ENCODE results near the gene FAM163A.

Gene FAM163A

GRCh38 chr1:179767177-179767581 lies 24.1 kb downstream of the FAM163A start:
- H3K4me1 ChIP-seq: peaks cover 0 to 12% (median 6%) of the 10 kb centered on the region in 10 experiments; a peak in 8 of 20 replicates
- H3K36me3 ChIP-seq: no peaks in the 10 kb centered on the region
- no peak overlapping the region for H3K9ac ChIP-seq
- H3K9me3 ChIP-seq (replicated peaks in 1 of 11): peaks cover 9 to 21% (median 16%) of the 10 kb centered on the region in 11 experiments; a peak in 21 of 22 replicates
- H3K4me2 ChIP-seq: no peak overlapping the region
- TF ChIP-seq Cebpa-rat (IDR thresholded peaks at IDR 0.05): no peak
- no peak overlapping the region for H3K4me3 ChIP-seq
- no peaks in the 10 kb centered on the region for H4K20me1 ChIP-seq
- no peak overlapping the region for H3K27ac ChIP-seq
- H3K27me3 ChIP-seq: no peaks in the 10 kb centered on the region

DNA sequence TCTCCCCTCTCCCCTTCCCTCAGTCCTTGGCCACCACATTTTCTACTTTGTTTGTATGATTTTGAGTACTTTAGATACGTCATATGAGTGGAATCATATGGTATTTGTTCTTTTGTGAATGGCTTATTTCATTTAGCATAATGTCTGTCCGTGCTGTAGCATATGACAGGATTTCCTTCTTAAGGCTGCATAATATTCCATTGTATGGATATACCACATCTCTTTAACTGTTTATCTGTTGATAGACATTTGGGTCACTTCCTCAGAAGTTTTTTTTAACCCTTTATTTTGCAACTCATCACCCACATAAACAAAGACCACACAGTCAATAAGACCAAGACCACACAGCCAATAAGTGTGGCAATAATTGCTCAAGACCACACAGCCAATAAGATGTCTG lies 24.9 kb downstream of the FAM163A start:
- H3K4me3 ChIP-seq: no peak overlapping the region
- H4K20me1 ChIP-seq: no peaks in the 10 kb centered on the region
- no peaks in the 10 kb centered on the region for H3K27me3 ChIP-seq
- peaks cover 0 to 12% (median 6%) of the 10 kb centered on the region in 10 experiments; a peak in 8 of 20 replicates for H3K4me1 ChIP-seq
- H3K9me3 ChIP-seq (replicated peaks in 1 of 11): peaks cover 17 to 29% (median 24%) of the 10 kb centered on the region in 11 experiments
- no peaks in the 10 kb centered on the region for H3K36me3 ChIP-seq
- no peak overlapping the region for H3K9ac ChIP-seq
- no peak overlapping the region for H3K27ac ChIP-seq
- no peak for TF ChIP-seq Cebpa-rat (IDR thresholded peaks at IDR 0.05)
- H3K4me2 ChIP-seq: no peak overlapping the region

GRCh38 chr1:179770887-179771502 lies 27.9 kb downstream of the FAM163A start:
- Histone ChIP-seq H3K27me3 (no peaks in the 10 kb centered on the region), H3K9ac (no peak overlapping the region), H4K20me1 (no peaks in the 10 kb centered on the region), H3K4me2 (peak overlapping the region in 5 of 11 experiments; percentile 26 to 45 (median 33); a peak in 6 of 22 replicates), H3K36me3 (no peaks in the 10 kb centered on the region), H3K4me1 (peaks cover 0 to 12% (median 6%) of the 10 kb centered on the region in 10 experiments; a peak in 8 of 20 replicates), H3K9me3 (replicated peaks in 1 of 11) (peaks cover 18 to 34% (median 27%) of the 10 kb centered on the region in 11 experiments), H3K4me3 (no peak overlapping the region), H3K27ac (no peak overlapping the region)
- no peak for TF ChIP-seq Cebpa-rat (IDR thresholded peaks at IDR 0.05)

DNA sequence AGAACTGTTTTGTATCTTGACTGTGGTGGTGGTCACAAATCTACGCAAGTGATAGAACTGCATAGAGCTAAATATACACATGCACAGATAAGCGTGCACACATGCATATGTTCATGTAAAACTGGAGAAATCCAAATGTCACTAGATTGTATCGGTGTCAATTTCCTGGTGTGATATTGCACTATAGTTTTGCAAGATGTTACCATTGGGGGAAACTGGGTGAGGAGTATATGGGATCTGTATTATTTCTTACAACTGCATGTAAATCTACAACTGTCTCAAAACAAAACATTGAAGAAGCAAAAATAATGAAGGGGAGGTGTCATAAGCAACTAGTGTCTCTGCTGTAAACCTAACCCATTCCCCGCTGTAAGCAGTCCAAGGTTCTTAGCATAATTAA lies 30.2 kb downstream of the FAM163A start:
- peaks cover 10 to 25% (median 18%) of the 10 kb centered on the region in 11 experiments for H3K9me3 ChIP-seq (replicated peaks in 1 of 11)
- no peaks in the 10 kb centered on the region for H3K36me3 ChIP-seq
- H3K4me3 ChIP-seq: no peak overlapping the region
- TF ChIP-seq Cebpa-rat (IDR thresholded peaks at IDR 0.05): no peak
- H4K20me1 ChIP-seq: no peaks in the 10 kb centered on the region
- no peak overlapping the region for H3K27ac ChIP-seq
- H3K4me2 ChIP-seq: no peak overlapping the region
- no peak overlapping the region for H3K9ac ChIP-seq
- no peaks in the 10 kb centered on the region for H3K27me3 ChIP-seq
- peaks cover 0 to 12% (median 6%) of the 10 kb centered on the region in 10 experiments; a peak in 8 of 20 replicates for H3K4me1 ChIP-seq

DNA sequence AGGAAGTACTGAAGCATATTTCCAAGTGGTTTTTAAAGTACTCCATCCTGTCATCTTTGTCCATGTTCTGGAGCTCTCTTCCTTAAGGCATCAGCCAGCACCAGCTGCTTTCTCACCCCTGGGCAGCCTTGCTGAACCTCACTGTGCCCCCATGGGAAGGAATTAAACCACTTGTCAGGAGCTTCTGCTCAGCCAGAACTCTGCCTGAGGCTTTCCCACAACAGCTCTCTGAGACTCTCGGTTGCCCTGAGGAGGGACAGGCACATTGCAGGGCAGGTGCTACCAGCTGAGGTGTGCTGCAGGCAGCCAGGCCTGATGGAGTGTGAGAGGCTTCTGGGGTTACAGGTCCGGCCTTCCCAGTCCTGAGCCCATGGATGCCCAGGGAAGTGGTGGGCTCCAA lies 30.9 kb downstream of the FAM163A start:
- peaks cover 0 to 12% (median 6%) of the 10 kb centered on the region in 10 experiments; a peak in 8 of 20 replicates for H3K4me1 ChIP-seq
- TF ChIP-seq Cebpa-rat (IDR thresholded peaks at IDR 0.05): no peak
- H3K27ac ChIP-seq: no peak overlapping the region
- H3K9me3 ChIP-seq (replicated peaks in 1 of 11): peaks cover 6 to 20% (median 15%) of the 10 kb centered on the region in 11 experiments
- H4K20me1 ChIP-seq: no peaks in the 10 kb centered on the region
- H3K36me3 ChIP-seq: no peaks in the 10 kb centered on the region
- no peak overlapping the region for H3K9ac ChIP-seq
- H3K4me3 ChIP-seq: no peak overlapping the region
- no peak overlapping the region for H3K4me2 ChIP-seq
- H3K27me3 ChIP-seq: no peaks in the 10 kb centered on the region

- Histone ChIP-seq H3K27me3 (no peaks in the 10 kb centered on the region), H3K4me2 (no peak overlapping the region), H4K20me1 (no peaks in the 10 kb centered on the region), H3K36me3 (no peaks in the 10 kb centered on the region), H3K27ac (no peak overlapping the region), H3K9ac (no peak overlapping the region), H3K9me3 (replicated peaks in 1 of 11) (peaks cover 6 to 20% (median 14%) of the 10 kb centered on the region in 11 experiments), H3K4me1 (peaks cover 0 to 12% (median 6%) of the 10 kb centered on the region in 10 experiments; a peak in 8 of 20 replicates), H3K4me3 (no peak overlapping the region)
- TF ChIP-seq Cebpa-rat (IDR thresholded peaks at IDR 0.05): no peak
Observed at GRCh38 chr1:179774566-179774965, 31.5 kb downstream of the FAM163A start.

DNA sequence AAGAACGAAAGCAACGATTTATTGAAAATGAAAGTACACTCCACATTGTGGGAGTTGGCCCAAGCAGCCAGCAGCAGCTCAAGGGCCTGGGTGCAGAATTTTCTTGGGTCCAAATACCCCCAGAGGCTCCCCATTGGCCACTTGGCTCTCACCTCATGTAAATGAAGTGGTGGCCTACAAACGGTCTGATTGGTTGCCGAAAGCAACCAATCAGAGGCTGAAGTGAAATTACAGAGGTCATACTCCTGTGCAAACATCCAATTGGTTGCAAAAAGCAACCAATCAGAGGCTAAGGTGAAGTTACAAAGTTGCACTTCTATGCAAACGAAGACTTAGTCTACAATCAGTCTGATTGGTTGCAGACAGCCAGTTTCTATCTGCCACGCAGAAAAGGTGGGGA lies 31.9 kb downstream of the FAM163A start:
- H3K4me3 ChIP-seq: no peak overlapping the region
- no peaks in the 10 kb centered on the region for H4K20me1 ChIP-seq
- no peak for TF ChIP-seq Cebpa-rat (IDR thresholded peaks at IDR 0.05)
- H3K4me1 ChIP-seq: peaks cover 0 to 12% (median 6%) of the 10 kb centered on the region in 10 experiments; a peak in 8 of 20 replicates
- H3K27me3 ChIP-seq: no peaks in the 10 kb centered on the region
- no peak overlapping the region for H3K27ac ChIP-seq
- no peak overlapping the region for H3K9ac ChIP-seq
- H3K36me3 ChIP-seq: no peaks in the 10 kb centered on the region
- peaks cover 6 to 20% (median 14%) of the 10 kb centered on the region in 11 experiments for H3K9me3 ChIP-seq (replicated peaks in 1 of 11)
- H3K4me2 ChIP-seq: no peak overlapping the region

GRCh38 chr1:179776831-179777230 lies 33.7 kb downstream of the FAM163A start:
- Histone ChIP-seq H4K20me1 (no peaks in the 10 kb centered on the region), H3K4me1 (peaks cover 0 to 2% (median 0%) of the 10 kb centered on the region in 10 experiments; a peak in 5 of 20 replicates), H3K4me3 (no peak overlapping the region), H3K4me2 (no peak overlapping the region), H3K27me3 (no peaks in the 10 kb centered on the region), H3K36me3 (no peaks in the 10 kb centered on the region), H3K9me3 (replicated peaks in 1 of 11) (peaks cover 6 to 18% (median 14%) of the 10 kb centered on the region in 11 experiments), H3K9ac (no peak overlapping the region), H3K27ac (no peak overlapping the region)
- no peak for TF ChIP-seq Cebpa-rat (IDR thresholded peaks at IDR 0.05)

DNA sequence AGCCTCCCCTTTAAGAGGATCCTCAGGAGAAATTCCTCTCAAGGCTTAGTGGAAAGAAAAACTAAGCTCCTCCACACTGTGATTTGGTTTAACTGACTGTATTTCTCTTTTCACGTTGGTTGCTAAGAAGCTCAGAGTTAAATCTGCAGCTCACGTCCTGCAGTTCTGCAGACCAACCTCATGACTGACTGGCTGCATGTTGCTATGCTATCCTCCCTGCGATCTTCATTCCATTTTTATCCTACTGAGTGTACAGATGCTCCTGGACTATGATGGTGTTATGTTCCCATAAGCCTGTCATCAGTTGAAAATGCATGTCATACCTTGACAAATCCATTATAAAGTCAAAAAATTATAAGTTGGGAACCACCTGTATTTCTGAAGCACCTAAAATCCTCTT lies 34.6 kb downstream of the FAM163A start:
- Histone ChIP-seq H3K4me1 (no peaks in the 10 kb centered on the region), H3K9ac (no peak overlapping the region), H3K4me3 (no peak overlapping the region), H3K36me3 (no peaks in the 10 kb centered on the region), H3K27me3 (no peaks in the 10 kb centered on the region), H3K4me2 (no peak overlapping the region), H3K27ac (no peak overlapping the region), H3K9me3 (replicated peaks in 1 of 11) (peaks cover 3 to 9% (median 5%) of the 10 kb centered on the region in 11 experiments), H4K20me1 (no peaks in the 10 kb centered on the region)
- no peak for TF ChIP-seq Cebpa-rat (IDR thresholded peaks at IDR 0.05)
